T-helper 1 cell treated with Interleukin-12 subunit alpha and Interleukin-12 subunit beta and Interleukin-4 antibody, amounts not matched to agents 30 μg/mL and 1 μg/mL, for 36 hours (primary cell): Measurements from ENCODE around the gene SLC17A9.

Experiments
- H3K27ac Mint-ChIP-seq: one replicate; pipeline ENCODE4 v1.8.0; 2021; ENCODE audit warnings: mild to moderate bottlenecking, mixed read lengths
- H3K27me3 Mint-ChIP-seq: one replicate; pipeline ENCODE4 v1.8.0; 2021; ENCODE audit warnings: low read depth, mixed read lengths
- H3K36me3 Mint-ChIP-seq: one replicate; pipeline ENCODE4 v1.8.0; 2021; ENCODE audit warnings: low read depth, mixed read lengths
- H3K4me1 Mint-ChIP-seq: one replicate; pipeline ENCODE4 v1.8.0; 2021; ENCODE audit warnings: low read depth, mixed read lengths
- H3K4me3 Mint-ChIP-seq: one replicate; pipeline ENCODE4 v1.8.0; 2021; ENCODE audit warnings: mild to moderate bottlenecking, moderate library complexity, mixed read lengths
- H3K9me3 Mint-ChIP-seq: one replicate; pipeline ENCODE4 v1.8.0; 2021; ENCODE audit warnings: mixed read lengths

Gene SLC17A9

GRCh38 chr20:63007646-63008488 is 55.4 kb downstream of the SLC17A9 start:
- Mint-ChIP-seq H3K27ac (no peak overlapping the region), H3K4me1 (peaks cover 8% of the 10 kb centered on the region), H3K4me3 (no peak overlapping the region), H3K36me3 (no peaks in the 10 kb centered on the region), H3K27me3 (peaks cover 76% of the 10 kb centered on the region), H3K9me3 (no peaks in the 10 kb centered on the region)

- peaks cover 76% of the 10 kb centered on the region for H3K27me3 Mint-ChIP-seq
- no peak overlapping the region for H3K27ac Mint-ChIP-seq
- no peak overlapping the region for H3K4me3 Mint-ChIP-seq
- H3K36me3 Mint-ChIP-seq = no peaks in the 10 kb centered on the region
- peaks cover 7% of the 10 kb centered on the region for H3K9me3 Mint-ChIP-seq
- peaks cover 8% of the 10 kb centered on the region for H3K4me1 Mint-ChIP-seq
Observed at GRCh38 chr20:63008541-63009044, 56.1 kb downstream of the SLC17A9 start.

- H3K36me3 Mint-ChIP-seq = peaks cover 3% of the 10 kb centered on the region
- peaks cover 76% of the 10 kb centered on the region for H3K27me3 Mint-ChIP-seq
- peaks cover 8% of the 10 kb centered on the region for H3K4me1 Mint-ChIP-seq
- peak overlapping the region; percentile 55 for H3K27ac Mint-ChIP-seq
- H3K9me3 Mint-ChIP-seq = peaks cover 13% of the 10 kb centered on the region
- peak overlapping the region; percentile 54 for H3K4me3 Mint-ChIP-seq
Observed at GRCh38 chr20:63009045-63009961, 56.8 kb downstream of the SLC17A9 start.

GRCh38 chr20:63009988-63010769 is 57.7 kb downstream of the SLC17A9 start:
- H3K9me3 Mint-ChIP-seq = peaks cover 13% of the 10 kb centered on the region
- H3K27me3 Mint-ChIP-seq = peaks cover 80% of the 10 kb centered on the region
- H3K4me3 Mint-ChIP-seq = peak overlapping the region; percentile 82
- H3K4me1 Mint-ChIP-seq = peaks cover 8% of the 10 kb centered on the region
- peaks cover 3% of the 10 kb centered on the region for H3K36me3 Mint-ChIP-seq
- H3K27ac Mint-ChIP-seq = peak overlapping the region; percentile 58

GRCh38 chr20:63011798-63012197 is 59.3 kb downstream of the SLC17A9 start:
- no peak overlapping the region for H3K27ac Mint-ChIP-seq
- H3K36me3 Mint-ChIP-seq = peaks cover 3% of the 10 kb centered on the region
- peaks cover 80% of the 10 kb centered on the region for H3K27me3 Mint-ChIP-seq
- H3K4me3 Mint-ChIP-seq = no peak overlapping the region
- peaks cover 13% of the 10 kb centered on the region for H3K9me3 Mint-ChIP-seq
- peaks cover 8% of the 10 kb centered on the region for H3K4me1 Mint-ChIP-seq

- Mint-ChIP-seq H3K4me1 (peaks cover 8% of the 10 kb centered on the region), H3K27me3 (peaks cover 73% of the 10 kb centered on the region), H3K9me3 (peaks cover 13% of the 10 kb centered on the region), H3K36me3 (peaks cover 3% of the 10 kb centered on the region), H3K27ac (no peak overlapping the region), H3K4me3 (no peak overlapping the region)
Observed at GRCh38 chr20:63013207-63013606, 60.7 kb downstream of the SLC17A9 start.

- no peak overlapping the region for H3K27ac Mint-ChIP-seq
- H3K9me3 Mint-ChIP-seq = peaks cover 13% of the 10 kb centered on the region
- peaks cover 5% of the 10 kb centered on the region for H3K4me1 Mint-ChIP-seq
- peaks cover 3% of the 10 kb centered on the region for H3K36me3 Mint-ChIP-seq
- H3K4me3 Mint-ChIP-seq = no peak overlapping the region
- H3K27me3 Mint-ChIP-seq = peaks cover 67% of the 10 kb centered on the region
Observed at GRCh38 chr20:63014287-63014686, 61.8 kb downstream of the SLC17A9 start.

- peaks cover 5% of the 10 kb centered on the region for H3K4me1 Mint-ChIP-seq
Observed at GRCh38 chr20:63014710-63015109, 62.2 kb downstream of the SLC17A9 start.

GRCh38 chr20:63015147-63015661 is 62.7 kb downstream of the SLC17A9 start:
- H3K4me1 Mint-ChIP-seq = peaks cover 3% of the 10 kb centered on the region
- no peak overlapping the region for H3K4me3 Mint-ChIP-seq
- H3K27ac Mint-ChIP-seq = no peak overlapping the region
- H3K9me3 Mint-ChIP-seq = peaks cover 13% of the 10 kb centered on the region
- H3K27me3 Mint-ChIP-seq = peaks cover 62% of the 10 kb centered on the region
- H3K36me3 Mint-ChIP-seq = peaks cover 3% of the 10 kb centered on the region

More at GRCh38 chr20:63014710-63015109, 62.2 kb downstream of the SLC17A9 start:
- no peak overlapping the region for H3K27ac Mint-ChIP-seq
- H3K27me3 Mint-ChIP-seq = peaks cover 67% of the 10 kb centered on the region
- peaks cover 13% of the 10 kb centered on the region for H3K9me3 Mint-ChIP-seq
- peaks cover 3% of the 10 kb centered on the region for H3K36me3 Mint-ChIP-seq
- H3K4me3 Mint-ChIP-seq = no peak overlapping the region

- H3K27me3 Mint-ChIP-seq = peaks cover 56% of the 10 kb centered on the region
Observed at GRCh38 chr20:63015662-63016361, 63.3 kb downstream of the SLC17A9 start.

GRCh38 chr20:63016514-63017075 is 64.1 kb downstream of the SLC17A9 start:
- H3K4me3 Mint-ChIP-seq = no peak overlapping the region
- H3K4me1 Mint-ChIP-seq = no peaks in the 10 kb centered on the region
- H3K27me3 Mint-ChIP-seq = peaks cover 48% of the 10 kb centered on the region
- peaks cover 13% of the 10 kb centered on the region for H3K9me3 Mint-ChIP-seq
- H3K27ac Mint-ChIP-seq = no peak overlapping the region
- peaks cover 3% of the 10 kb centered on the region for H3K36me3 Mint-ChIP-seq

More at GRCh38 chr20:63015662-63016361, 63.3 kb downstream of the SLC17A9 start:
- peaks cover 13% of the 10 kb centered on the region for H3K9me3 Mint-ChIP-seq
- H3K4me3 Mint-ChIP-seq = no peak overlapping the region
- H3K27ac Mint-ChIP-seq = no peak overlapping the region
- H3K36me3 Mint-ChIP-seq = peaks cover 3% of the 10 kb centered on the region
- no peaks in the 10 kb centered on the region for H3K4me1 Mint-ChIP-seq

GRCh38 chr20:63017076-63017825 is 64.7 kb downstream of the SLC17A9 start:
- Mint-ChIP-seq H3K36me3 (peaks cover 3% of the 10 kb centered on the region), H3K27ac (no peak overlapping the region), H3K27me3 (peaks cover 42% of the 10 kb centered on the region), H3K4me3 (no peak overlapping the region), H3K9me3 (peaks cover 13% of the 10 kb centered on the region), H3K4me1 (no peaks in the 10 kb centered on the region)
